MCF 10A (cell line): Measurements from ENCODE around the gene ANTKMT. TPM values are rescaled to one million over a fixed set of nuclear protein-coding genes. Genes with fewer than 3 reads are reported as not detected.
A peak's percentile ranks its signal among the peaks of the same experiment; 100 is the strongest.

ENCODE experiments used
- BruUV-seq: library from RNA; stranded (reverse); fragments of 400-500 nt; replicated peaks from 2 replicates; lab custom pipeline; 2021; lab: Mats Ljungman, UMichigan
- CTCF ChIA-PET: fragments of 300-600 bp; sonication (Branson Sonifier 250); formaldehyde crosslinking; extraction: SDS; loops from one replicate; lab custom pipeline; 2021; ENCODE audit warnings: antibody characterized with exemption, inconsistent platforms; lab: Yijun Ruan, JAX
- POLR2A ChIA-PET: fragments of 300-600, 350-650 bp; sonication (Branson Sonifier 250); formaldehyde crosslinking; extraction: SDS; loops from one replicate; lab custom pipeline; 2020; ENCODE audit warnings: antibody characterized with exemption, inconsistent platforms; lab: Yijun Ruan, JAX
- DNase-seq: peaks from one replicate; pipeline ENCODE4 v3.0.0-alpha.2; 2018; ENCODE audit not compliant: unreplicated experiment
- H3K27ac Mint-ChIP-seq: one replicate; pipeline ENCODE4 v1.8.0; 2022; ENCODE audit warnings: mild to moderate bottlenecking, low read depth, mixed read lengths; ENCODE audit not compliant: unreplicated experiment
- H3K27me3 Mint-ChIP-seq: one replicate; pipeline ENCODE4 v1.8.0; 2022; ENCODE audit warnings: mixed read lengths; ENCODE audit not compliant: insufficient read depth, unreplicated experiment
- H3K36me3 Mint-ChIP-seq: one replicate; pipeline ENCODE4 v1.8.0; 2022; ENCODE audit warnings: mild to moderate bottlenecking, moderate library complexity, mixed read lengths; ENCODE audit not compliant: insufficient read depth, unreplicated experiment
- H3K4me1 Mint-ChIP-seq: one replicate; pipeline ENCODE4 v1.8.0; 2022; ENCODE audit warnings: mixed read lengths; ENCODE audit not compliant: insufficient read depth, unreplicated experiment
- H3K4me3 Mint-ChIP-seq: one replicate; pipeline ENCODE4 v1.8.0; 2022; ENCODE audit warnings: mild to moderate bottlenecking, moderate library complexity, mixed read lengths; ENCODE audit not compliant: unreplicated experiment
- H3K9me3 Mint-ChIP-seq: one replicate; pipeline ENCODE4 v1.8.0; 2022; ENCODE audit warnings: mixed read lengths; ENCODE audit not compliant: unreplicated experiment
- intact Hi-C: fragments of 100-400 bp; cut with micrococcal nuclease; formaldehyde crosslinking; loops from 2 replicates; pipeline ENCODE4 v1.14.1; 2022
- total RNA-seq: library from RNA; stranded (reverse); gene quantifications from 2 replicates; pipeline ENCODE4 v1.2.3, GENCODE V29; 2022
- TF ChIP-seq, protein P1 (sequence below): fragments of 200-600 bp; IDR thresholded peaks from one replicate; pipeline ENCODE4 v1.8.0; 2022; ENCODE audit warnings: antibody characterized with exemption, mild to moderate bottlenecking; ENCODE audit not compliant: unreplicated experiment

ANTKMT gene
- total RNA-seq, 1 experiment from 2014 or later = 54.7 TPM

GRCh38 chr16:705431-706188, 15.3 kb upstream of the ANTKMT start, which contains the start of gene FBXL16:
Gene FBXL16, minus strand, starts transcription at chr16:705801. Its CDS starts 8,396 bp downstream, at chr16:697405.
- no TSS peak for BruUV-seq
- CTCF ChIA-PET = interaction anchor here (0.5 to 1.5 kb wide), 2 partner anchors 102 to 351 kb away, joined by 3 to 4 read pairs; no protein-coding TSS in a partner anchor
- Mint-ChIP-seq H3K4me1 (peaks cover 17% of the 10 kb centered on the region), H3K4me3 (peak within 1 kb of the TSS; percentile 83), H3K27me3 (no peaks in the 10 kb centered on the region), H3K36me3 (peaks cover 15% of the 10 kb centered on the region), H3K27ac (peak within 1 kb of the TSS; percentile 67), H3K9me3 (no peaks in the 10 kb centered on the region)
- intact Hi-C loops = no loop called here
- POLR2A ChIA-PET = interaction anchor here (0.9 to 3.2 kb wide), 10 partner anchors 10 to 32 kb away, joined by 3 to 24 read pairs (median 14); partner anchors contain the start of genes ANTKMT, HAGHL, METRN and STUB1
- TF ChIP-seq, protein P1, sequence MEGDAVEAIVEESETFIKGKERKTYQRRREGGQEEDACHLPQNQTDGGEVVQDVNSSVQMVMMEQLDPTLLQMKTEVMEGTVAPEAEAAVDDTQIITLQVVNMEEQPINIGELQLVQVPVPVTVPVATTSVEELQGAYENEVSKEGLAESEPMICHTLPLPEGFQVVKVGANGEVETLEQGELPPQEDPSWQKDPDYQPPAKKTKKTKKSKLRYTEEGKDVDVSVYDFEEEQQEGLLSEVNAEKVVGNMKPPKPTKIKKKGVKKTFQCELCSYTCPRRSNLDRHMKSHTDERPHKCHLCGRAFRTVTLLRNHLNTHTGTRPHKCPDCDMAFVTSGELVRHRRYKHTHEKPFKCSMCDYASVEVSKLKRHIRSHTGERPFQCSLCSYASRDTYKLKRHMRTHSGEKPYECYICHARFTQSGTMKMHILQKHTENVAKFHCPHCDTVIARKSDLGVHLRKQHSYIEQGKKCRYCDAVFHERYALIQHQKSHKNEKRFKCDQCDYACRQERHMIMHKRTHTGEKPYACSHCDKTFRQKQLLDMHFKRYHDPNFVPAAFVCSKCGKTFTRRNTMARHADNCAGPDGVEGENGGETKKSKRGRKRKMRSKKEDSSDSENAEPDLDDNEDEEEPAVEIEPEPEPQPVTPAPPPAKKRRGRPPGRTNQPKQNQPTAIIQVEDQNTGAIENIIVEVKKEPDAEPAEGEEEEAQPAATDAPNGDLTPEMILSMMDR = no peak
- peak; percentile 63 for DNase-seq

DNA sequence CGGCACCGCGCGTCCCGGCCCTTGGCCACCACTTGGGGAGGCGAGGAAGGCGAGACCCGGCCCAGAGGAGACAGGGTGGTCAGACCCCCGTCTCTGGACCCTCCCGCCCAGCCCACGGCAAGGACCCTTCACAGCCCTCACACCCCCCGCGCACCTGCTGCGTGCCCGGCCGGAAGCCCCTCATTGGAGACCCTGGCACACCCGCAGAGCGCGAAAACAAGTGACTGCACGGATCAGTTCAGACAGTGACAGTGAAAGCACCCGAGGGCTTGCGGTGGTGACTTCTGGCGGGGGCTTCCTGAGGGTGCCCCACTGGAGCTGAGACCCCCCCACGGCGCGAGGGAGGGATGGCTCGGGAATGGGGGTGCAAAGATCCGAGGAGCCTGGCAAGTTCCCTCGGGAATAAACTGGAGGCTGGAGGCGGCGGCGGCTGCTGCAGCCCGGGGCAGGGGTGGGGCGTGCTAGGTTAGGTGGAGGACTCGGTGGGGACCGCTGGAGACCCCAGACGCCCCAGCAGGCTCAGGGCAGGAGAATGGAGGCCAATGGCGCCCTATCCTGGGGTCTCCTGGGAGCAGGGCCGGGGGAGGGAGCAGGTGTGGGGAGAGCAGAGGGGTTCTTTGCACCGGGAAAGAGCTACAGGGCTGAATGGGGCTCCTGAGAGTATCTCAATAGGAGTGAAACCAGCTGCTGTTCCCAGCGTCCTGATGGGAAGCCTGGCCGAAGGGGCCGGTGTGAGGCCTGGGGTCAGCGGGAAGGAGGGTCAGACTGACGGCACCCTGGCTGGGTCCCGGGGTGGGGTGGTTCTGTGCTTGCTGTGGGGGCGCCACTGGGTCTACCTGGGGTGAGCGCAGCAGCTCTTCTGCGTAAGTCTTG, 14.5 kb upstream of the ANTKMT start:
- peak overlapping the region; percentile 83 for H3K4me3 Mint-ChIP-seq
- BruUV-seq = no TSS peak
- peak overlapping the region; percentile 67 for H3K27ac Mint-ChIP-seq
- no peaks in the 10 kb centered on the region for H3K9me3 Mint-ChIP-seq
- no peaks in the 10 kb centered on the region for H3K27me3 Mint-ChIP-seq
- ChIA-PET CTCF (interaction anchor here (0.5 to 2.9 kb wide), 6 partner anchors 9 to 1305 kb away, joined by 3 to 15 read pairs (median 4); partner anchors contain the start of genes CCDC78 and METRN), POLR2A (interaction anchor here (0.6 to 3.2 kb wide), 25 partner anchors 8 to 1449 kb away, joined by 3 to 25 read pairs (median 5); partner anchors contain the start of genes ANTKMT, CAPN15, CCDC78 and CHTF18)
- H3K36me3 Mint-ChIP-seq = peaks cover 20% of the 10 kb centered on the region
- TF ChIP-seq, protein P1 = no peak
- no peak for DNase-seq
- intact Hi-C loops = no loop called here
- peaks cover 17% of the 10 kb centered on the region for H3K4me1 Mint-ChIP-seq

DNA sequence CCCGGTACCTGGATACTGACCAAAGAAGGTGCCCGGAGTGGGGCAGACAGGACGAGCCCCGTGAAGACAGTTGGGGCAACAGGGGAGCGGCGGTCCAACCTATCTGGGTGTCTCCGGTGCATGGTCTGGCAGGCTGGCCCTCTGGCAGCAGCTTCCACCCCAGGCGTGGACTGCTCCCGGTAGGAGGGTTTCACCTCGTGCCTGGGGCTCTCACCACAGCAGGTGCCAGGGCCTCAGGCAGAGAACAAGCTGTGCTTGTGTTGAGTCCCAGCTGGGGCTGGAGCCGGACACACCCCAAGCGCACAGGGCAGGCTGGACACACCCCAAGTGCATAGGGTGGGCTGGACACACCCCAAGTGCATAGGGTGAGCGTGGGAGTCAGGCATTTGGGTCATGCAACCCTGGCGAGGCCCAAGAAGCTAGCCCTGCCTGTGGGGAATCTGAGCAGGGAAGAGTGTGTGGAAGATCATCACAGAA, 13.8 kb upstream of the ANTKMT start:
- TF ChIP-seq, protein P1 = no peak
- no peaks in the 10 kb centered on the region for H3K27me3 Mint-ChIP-seq
- H3K4me3 Mint-ChIP-seq = peak overlapping the region; percentile 83
- H3K27ac Mint-ChIP-seq = peak overlapping the region; percentile 67
- H3K4me1 Mint-ChIP-seq = peaks cover 17% of the 10 kb centered on the region
- peak; percentile 71 for DNase-seq
- no TSS peak for BruUV-seq
- peaks cover 17% of the 10 kb centered on the region for H3K36me3 Mint-ChIP-seq
- intact Hi-C loops = no loop called here
- POLR2A ChIA-PET = interaction anchor here (0.6 to 2.9 kb wide), 27 partner anchors 9 to 1448 kb away, joined by 3 to 25 read pairs (median 4); partner anchors contain the start of genes ANTKMT, CAPN15, CCDC78 and CHTF18
- CTCF ChIA-PET = interaction anchor here (0.5 to 2.9 kb wide), 12 partner anchors 9 to 1305 kb away, joined by 3 to 15 read pairs (median 4); partner anchors contain the start of genes ANTKMT, CCDC78 and METRN
- no peaks in the 10 kb centered on the region for H3K9me3 Mint-ChIP-seq
